Measurements from ENCODE around the gene HSPBP1.

Gene HSPBP1

GRCh38 chr19:55249841-55250240 lies 30.1 kb downstream of the HSPBP1 start:
- no peak for DNase-seq
- peaks cover 34% of the 10 kb centered on the region for H3K36me3 Mint-ChIP-seq
- no peaks in the 10 kb centered on the region for H3K9me3 Mint-ChIP-seq
- no peak overlapping the region for H3K4me3 Mint-ChIP-seq
- no peaks in the 10 kb centered on the region for H3K27me3 Mint-ChIP-seq
- CTCF ChIA-PET, result no interaction called here
- H3K27ac Mint-ChIP-seq, result no peak overlapping the region
- peaks cover 53% of the 10 kb centered on the region for H3K4me1 Mint-ChIP-seq

DNA sequence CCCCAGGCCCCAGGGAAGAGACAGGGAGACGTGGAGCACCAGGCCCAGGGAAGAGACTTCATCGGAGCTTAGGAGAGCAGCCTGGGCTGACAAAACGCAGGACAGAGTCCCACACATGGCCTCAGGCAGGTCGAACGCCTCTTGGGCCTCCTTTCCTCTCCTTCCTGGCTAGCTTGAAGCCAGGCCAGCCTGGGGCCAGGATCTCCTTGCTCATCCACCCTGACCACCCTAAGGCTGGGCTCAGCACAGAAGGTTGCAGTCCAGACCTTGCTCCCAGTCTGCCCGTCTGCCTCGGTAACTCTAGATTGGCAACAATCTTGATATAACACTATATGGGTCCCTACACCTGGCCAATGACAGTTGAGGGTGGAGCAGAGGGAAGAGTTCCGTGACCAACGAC lies 31.2 kb downstream of the HSPBP1 start:
- Mint-ChIP-seq H3K27me3 (no peaks in the 10 kb centered on the region), H3K27ac (peak overlapping the region; percentile 42), H3K4me3 (no peak overlapping the region), H3K36me3 (peaks cover 30% of the 10 kb centered on the region), H3K4me1 (peaks cover 47% of the 10 kb centered on the region), H3K9me3 (no peaks in the 10 kb centered on the region)
- CTCF ChIA-PET, result no interaction called here
- DNase-seq, result no peak

GRCh38 chr19:55248166-55248675 lies 31.7 kb downstream of the HSPBP1 start:
- H3K27me3 Mint-ChIP-seq, result no peaks in the 10 kb centered on the region
- H3K36me3 Mint-ChIP-seq, result peaks cover 28% of the 10 kb centered on the region
- CTCF ChIA-PET, result interaction anchor here (1.0 kb wide), 1 partner anchor 42 kb away, joined by 3 read pairs; no protein-coding TSS in a partner anchor
- peak overlapping the region; percentile 42 for H3K27ac Mint-ChIP-seq
- H3K4me1 Mint-ChIP-seq, result peaks cover 42% of the 10 kb centered on the region
- H3K9me3 Mint-ChIP-seq, result no peaks in the 10 kb centered on the region
- no peak for DNase-seq
- H3K4me3 Mint-ChIP-seq, result no peak overlapping the region

- CTCF ChIA-PET, result interaction anchor here (1.0 kb wide), 1 partner anchor 43 kb away, joined by 3 read pairs; no protein-coding TSS in a partner anchor
- H3K4me1 Mint-ChIP-seq, result peaks cover 36% of the 10 kb centered on the region
- no peak for DNase-seq
- H3K27ac Mint-ChIP-seq, result peak overlapping the region; percentile 14
- no peak overlapping the region for H3K4me3 Mint-ChIP-seq
- H3K27me3 Mint-ChIP-seq, result no peaks in the 10 kb centered on the region
- H3K36me3 Mint-ChIP-seq, result peaks cover 31% of the 10 kb centered on the region
- H3K9me3 Mint-ChIP-seq, result no peaks in the 10 kb centered on the region
These were observed 32.2 kb downstream of the HSPBP1 start for GRCh38 chr19:55247621-55248099.

GRCh38 chr19:55246462-55247451 lies 33.2 kb downstream of the HSPBP1 start:
- peaks cover 30% of the 10 kb centered on the region for H3K36me3 Mint-ChIP-seq
- H3K4me3 Mint-ChIP-seq, result no peak overlapping the region
- H3K9me3 Mint-ChIP-seq, result no peaks in the 10 kb centered on the region
- no peak for DNase-seq
- H3K27ac Mint-ChIP-seq, result no peak overlapping the region
- H3K27me3 Mint-ChIP-seq, result no peaks in the 10 kb centered on the region
- peaks cover 27% of the 10 kb centered on the region for H3K4me1 Mint-ChIP-seq
- CTCF ChIA-PET, result no interaction called here

DNA sequence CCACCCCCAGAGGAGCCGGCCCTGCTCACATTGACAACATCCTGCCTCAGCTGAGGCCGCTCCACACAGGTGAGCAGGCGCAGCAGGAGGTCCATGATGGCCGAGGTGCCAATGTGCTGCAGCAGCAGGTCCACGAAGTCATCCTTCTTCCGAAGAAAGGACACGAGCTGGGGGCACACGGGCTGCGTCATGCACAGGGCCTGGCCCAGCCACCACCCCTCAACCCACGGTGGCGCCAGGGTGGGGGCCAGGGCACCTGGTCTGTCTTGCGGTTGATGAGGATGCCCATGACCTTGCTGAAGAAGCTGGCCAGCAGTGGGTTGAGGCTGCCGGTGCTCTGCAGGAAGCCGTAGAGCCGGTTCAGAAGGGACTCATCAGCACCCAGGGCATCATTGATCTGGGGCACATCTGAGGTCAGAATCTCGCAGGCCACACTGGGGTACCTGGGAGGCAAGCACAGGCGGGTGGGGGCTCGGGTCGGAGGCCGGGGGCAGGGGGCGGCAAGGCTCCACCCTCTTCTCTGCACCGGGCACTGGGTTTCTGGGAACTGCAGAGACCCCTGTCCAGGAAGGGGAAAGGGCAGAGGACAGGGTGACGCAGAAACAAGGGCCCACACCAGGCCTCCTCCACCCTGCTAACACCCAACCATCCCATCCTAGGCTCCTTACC lies 34.5 kb downstream of the HSPBP1 start:
- H3K4me1 Mint-ChIP-seq, result peaks cover 13% of the 10 kb centered on the region
- CTCF ChIA-PET, result no interaction called here
- no peak overlapping the region for H3K27ac Mint-ChIP-seq
- no peaks in the 10 kb centered on the region for H3K27me3 Mint-ChIP-seq
- H3K9me3 Mint-ChIP-seq, result no peaks in the 10 kb centered on the region
- no peak overlapping the region for H3K4me3 Mint-ChIP-seq
- peaks cover 32% of the 10 kb centered on the region for H3K36me3 Mint-ChIP-seq
- no peak for DNase-seq

- Mint-ChIP-seq H3K9me3 (no peaks in the 10 kb centered on the region), H3K4me1 (peaks cover 11% of the 10 kb centered on the region), H3K36me3 (peaks cover 33% of the 10 kb centered on the region), H3K27ac (no peak overlapping the region), H3K27me3 (no peaks in the 10 kb centered on the region), H3K4me3 (no peak overlapping the region)
- no peak for DNase-seq
- CTCF ChIA-PET, result interaction anchor here (0.9 kb wide), 1 partner anchor 12 kb away, joined by 4 read pairs; no protein-coding TSS in a partner anchor
These were observed 35.8 kb downstream of the HSPBP1 start for GRCh38 chr19:55244004-55244680.

- CTCF ChIA-PET, result interaction anchor here (1.1 kb wide), 1 partner anchor 12 kb away, joined by 3 read pairs; no protein-coding TSS in a partner anchor
These were observed 37.4 kb downstream of the HSPBP1 start for GRCh38 chr19:55242517-55242916.

GRCh38 chr19:55241935-55242464 lies 37.9 kb downstream of the HSPBP1 start:
- Mint-ChIP-seq H3K4me1 (no peaks in the 10 kb centered on the region), H3K27ac (no peak overlapping the region), H3K36me3 (peaks cover 44% of the 10 kb centered on the region), H3K27me3 (no peaks in the 10 kb centered on the region), H3K9me3 (no peaks in the 10 kb centered on the region), H3K4me3 (no peak overlapping the region)
- DNase-seq, result no peak
- CTCF ChIA-PET, result interaction anchor here (1.1 kb wide), 1 partner anchor 12 kb away, joined by 3 read pairs; no protein-coding TSS in a partner anchor

More at GRCh38 chr19:55242517-55242916, 37.4 kb downstream of the HSPBP1 start:
- no peaks in the 10 kb centered on the region for H3K4me1 Mint-ChIP-seq
- no peaks in the 10 kb centered on the region for H3K27me3 Mint-ChIP-seq
- H3K4me3 Mint-ChIP-seq, result no peak overlapping the region
- no peak overlapping the region for H3K27ac Mint-ChIP-seq
- no peak for DNase-seq
- H3K36me3 Mint-ChIP-seq, result peaks cover 38% of the 10 kb centered on the region
- no peaks in the 10 kb centered on the region for H3K9me3 Mint-ChIP-seq

DNA sequence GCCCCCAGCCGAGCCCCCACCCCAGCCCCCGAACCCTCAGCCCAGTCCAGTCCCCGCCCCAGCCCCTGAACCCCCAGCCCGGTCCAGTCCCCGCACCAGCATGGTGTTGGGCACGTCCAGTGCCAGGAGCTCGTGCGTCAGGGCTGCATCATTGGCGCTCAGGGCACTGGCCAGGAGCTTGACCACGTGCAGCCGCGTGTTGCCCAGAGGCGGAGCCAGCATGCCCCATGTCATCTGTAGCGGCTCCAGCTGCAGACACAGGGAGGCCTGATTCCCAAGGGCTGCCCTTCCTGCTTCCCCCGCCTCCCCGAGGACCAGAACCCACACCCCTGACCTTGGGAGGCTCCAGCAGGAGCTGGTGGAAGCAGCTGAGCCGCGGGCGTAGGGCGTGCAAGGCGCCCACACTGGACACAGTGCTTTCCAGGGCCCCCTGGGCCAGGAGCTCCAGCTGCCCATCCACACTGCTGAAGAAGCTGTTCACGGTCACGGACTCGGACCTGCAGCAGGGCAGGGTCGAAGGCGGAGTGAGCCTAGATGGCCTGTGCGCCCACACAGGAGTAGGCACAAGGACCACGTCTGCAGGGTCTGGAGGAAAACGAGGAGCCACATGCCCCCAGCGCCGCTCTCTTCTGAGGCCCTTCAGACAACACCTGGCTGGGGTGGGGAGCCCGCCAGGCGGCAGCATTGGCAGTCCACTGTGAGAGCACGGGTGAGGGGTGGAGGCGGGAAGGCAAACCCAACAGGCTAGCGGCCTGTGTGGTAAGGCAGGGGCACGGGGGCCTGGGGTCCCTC lies 38.6 kb downstream of the HSPBP1 start:
- Mint-ChIP-seq H3K27me3 (no peaks in the 10 kb centered on the region), H3K4me1 (no peaks in the 10 kb centered on the region), H3K27ac (no peak overlapping the region), H3K36me3 (peaks cover 50% of the 10 kb centered on the region), H3K4me3 (no peak overlapping the region), H3K9me3 (no peaks in the 10 kb centered on the region)
- CTCF ChIA-PET, result no interaction called here
- no peak for DNase-seq

- DNase-seq, result no peak
- peaks cover 54% of the 10 kb centered on the region for H3K36me3 Mint-ChIP-seq
- no peaks in the 10 kb centered on the region for H3K27me3 Mint-ChIP-seq
- no peaks in the 10 kb centered on the region for H3K4me1 Mint-ChIP-seq
- H3K9me3 Mint-ChIP-seq, result no peaks in the 10 kb centered on the region
- CTCF ChIA-PET, result no interaction called here
- no peak overlapping the region for H3K27ac Mint-ChIP-seq
- H3K4me3 Mint-ChIP-seq, result no peak overlapping the region
These were observed 39.2 kb downstream of the HSPBP1 start for GRCh38 chr19:55240713-55241020.

DNA sequence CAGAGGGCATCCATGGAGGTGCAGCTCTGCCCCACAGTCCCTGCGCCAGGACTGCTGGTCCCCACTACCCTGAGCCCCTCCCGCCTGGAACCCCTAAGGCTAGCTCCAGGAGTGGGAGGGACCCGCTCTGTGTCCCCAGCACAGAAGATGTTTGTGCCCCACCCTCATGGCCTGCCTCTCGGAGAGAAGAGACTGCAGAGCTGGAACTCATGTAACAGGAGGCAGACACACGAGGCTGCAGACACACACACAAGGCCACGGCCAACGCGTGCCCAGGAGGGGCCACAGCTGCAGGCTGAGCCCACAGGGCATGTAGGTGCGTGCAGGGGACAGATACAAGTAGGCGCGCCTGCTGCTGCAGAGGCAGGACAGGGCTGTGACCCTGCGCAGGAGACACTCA lies 40.9 kb downstream of the HSPBP1 start:
- no peak for DNase-seq
- Mint-ChIP-seq H3K4me3 (no peak overlapping the region), H3K27me3 (no peaks in the 10 kb centered on the region), H3K9me3 (no peaks in the 10 kb centered on the region), H3K36me3 (peaks cover 61% of the 10 kb centered on the region), H3K27ac (no peak overlapping the region), H3K4me1 (no peaks in the 10 kb centered on the region)
- CTCF ChIA-PET, result no interaction called here

GRCh38 chr19:55238030-55238429 lies 41.9 kb downstream of the HSPBP1 start:
- Mint-ChIP-seq H3K27ac (no peak overlapping the region), H3K9me3 (no peaks in the 10 kb centered on the region), H3K4me3 (no peak overlapping the region), H3K27me3 (no peaks in the 10 kb centered on the region), H3K4me1 (no peaks in the 10 kb centered on the region), H3K36me3 (peaks cover 62% of the 10 kb centered on the region)
- CTCF ChIA-PET, result no interaction called here
- DNase-seq, result no peak
